SK-N-MC (cell line): ENCODE measurements around the gene GNS.

Experiments used
- EZH2 ChIP-seq: fragments of 200-600 bp; sonication (generic); IDR thresholded peaks from one replicate; pipeline ENCODE4 v1.6.1; 2017; ENCODE audit warnings: antibody characterized with exemption
- POLR2AphosphoS5 ChIP-seq: IDR thresholded peaks from 2 replicates; pipeline ENCODE4 v1.6.1; 2012; ENCODE audit warnings: mild to moderate bottlenecking, low read depth, low read length, borderline replicate concordance

DNA sequence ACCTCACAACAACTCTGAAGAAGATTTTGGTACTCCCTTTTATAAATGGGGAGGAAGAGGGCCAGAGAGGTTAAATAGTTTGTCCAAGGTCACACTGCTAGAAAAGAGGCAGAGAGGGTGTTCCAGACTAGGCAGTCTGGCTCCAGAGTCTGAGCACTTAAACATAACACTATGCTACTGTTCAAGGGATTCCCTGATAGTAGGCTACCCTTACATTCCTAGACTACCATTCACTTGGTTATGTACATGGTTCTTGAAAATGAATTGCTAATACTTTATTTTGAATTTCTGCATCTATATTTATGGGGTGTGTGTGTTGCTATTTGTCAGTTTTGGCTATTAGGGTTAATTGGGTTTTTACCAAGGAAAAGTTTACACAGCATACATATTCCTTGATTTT, 7.2 kb downstream of the GNS start:
- TF ChIP-seq POLR2AphosphoS5 (no peak), EZH2 (no peak)
